HEK293T (cell line): ENCODE measurements around the gene KIAA1191.

ENCODE experiments used
- ARNT ChIP-seq: fragments of 450-650 bp; IDR thresholded peaks from 2 replicates; pipeline ENCODE4 v1.6.1; 2017; ENCODE audit warnings: mild to moderate bottlenecking
- FOXK2 ChIP-seq: fragments of 450-650 bp; IDR thresholded peaks from 2 replicates; pipeline ENCODE4 v1.6.1; 2016; ENCODE audit warnings: mild to moderate bottlenecking
- SP1 ChIP-seq: fragments of 450-650 bp; IDR thresholded peaks from 2 replicates; pipeline ENCODE4 v1.6.1; 2017
- ZNF384 ChIP-seq: fragments of 450-650 bp; IDR thresholded peaks from 2 replicates; pipeline ENCODE4 v1.6.1; 2016

DNA sequence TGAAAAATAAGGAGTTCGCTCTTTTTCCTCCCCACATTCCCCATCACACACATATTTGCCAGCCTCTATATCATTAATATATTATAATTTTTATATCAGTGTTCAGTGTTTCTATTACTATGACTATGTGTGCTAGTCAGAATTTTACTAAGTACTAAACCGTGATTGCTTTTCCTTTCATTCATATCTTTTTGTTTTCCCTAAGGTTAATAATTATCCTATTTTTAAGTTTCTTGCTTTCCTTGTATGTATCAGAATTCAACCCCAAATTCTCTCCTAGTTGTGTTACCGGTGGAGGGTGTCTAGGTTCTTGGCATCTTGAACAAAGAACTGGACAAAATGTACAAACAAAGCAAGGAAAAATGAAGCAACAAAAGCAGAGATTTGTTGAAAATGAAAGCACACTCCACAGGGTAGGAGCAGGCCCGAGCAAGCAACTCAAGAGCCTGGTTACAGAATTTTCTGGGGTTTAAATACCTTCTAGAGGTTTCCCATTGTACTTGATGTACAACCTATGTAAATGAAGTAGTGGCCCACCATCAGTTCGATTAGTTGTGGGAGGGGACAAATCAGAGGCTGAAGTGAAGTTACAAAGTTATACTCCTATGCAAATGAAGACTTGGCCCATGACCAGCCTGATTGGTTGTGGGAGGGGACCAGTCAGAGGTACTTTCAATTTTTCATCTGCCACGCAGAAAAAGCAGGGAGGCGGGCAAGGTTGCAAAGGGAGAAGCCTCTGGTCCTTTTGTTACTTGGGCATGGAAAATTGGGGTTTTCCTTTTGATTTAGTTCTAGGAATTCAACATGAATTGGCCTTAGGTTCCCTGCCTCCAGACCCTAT is 43.8 kb downstream of the KIAA1191 start:
- TF ChIP-seq FOXK2 (no peak), SP1 (no peak), ZNF384 (no peak), ARNT (no peak)
